ENCODE data around the gene NRF1. TPM values are rescaled to one million over a fixed set of nuclear protein-coding genes. Genes with fewer than 3 reads are reported as not detected.

The NRF1 gene
- total RNA-seq, 2 donors from 2014 or later = 19.2 to 37.6 TPM

DNA sequence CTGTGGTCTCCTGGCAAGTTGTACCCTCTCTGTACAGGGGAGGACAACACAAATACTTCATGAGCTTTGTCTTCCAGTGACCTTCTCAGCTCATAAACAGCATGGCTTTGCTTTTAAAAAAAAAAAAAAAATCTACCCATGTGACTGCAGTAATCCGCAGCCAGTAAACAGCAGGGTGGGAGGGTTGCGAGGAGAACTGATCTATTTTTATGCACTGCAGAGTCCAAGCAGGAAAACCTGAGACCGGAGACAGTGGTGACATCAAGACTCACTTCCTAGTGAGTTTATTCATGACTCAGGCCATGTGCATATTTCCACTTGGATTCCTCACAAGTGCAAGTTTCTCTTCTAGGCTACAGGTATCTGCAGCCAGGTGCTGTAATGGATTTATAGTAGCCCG lies 127.9 kb downstream of the NRF1 start:
- Histone ChIP-seq H3K36me3 (peaks cover 11% of the 10 kb centered on the region), H3K27me3 (replicated peaks; ENCODE audit: insufficient read depth) (no peaks in the 10 kb centered on the region), H3K4me3 (no peak overlapping the region), H3K4me1 (ENCODE audit: control insufficient read depth in 1 of 2, low read depth in 2 of 2) (no peaks in the 10 kb centered on the region), H3K27ac (no peak overlapping the region), H3K9me3 (no peaks in the 10 kb centered on the region)
- no peak for TF ChIP-seq CTCF (IDR thresholded peaks at IDR 0.05)
- ATAC-seq (ENCODE audit: insufficient number of reproducible peaks, low FRiP score, low read depth) (no peak), DNase-seq (ENCODE audit: low spot score) (no peak)

- peaks cover 4% of the 10 kb centered on the region for H3K36me3 ChIP-seq
- no peak for ATAC-seq (ENCODE audit: insufficient number of reproducible peaks, low FRiP score, low read depth)
- no peak for TF ChIP-seq CTCF (IDR thresholded peaks at IDR 0.05)
These were observed 129.3 kb downstream of the NRF1 start for GRCh38 chr7:129740574-129741410.

DNA sequence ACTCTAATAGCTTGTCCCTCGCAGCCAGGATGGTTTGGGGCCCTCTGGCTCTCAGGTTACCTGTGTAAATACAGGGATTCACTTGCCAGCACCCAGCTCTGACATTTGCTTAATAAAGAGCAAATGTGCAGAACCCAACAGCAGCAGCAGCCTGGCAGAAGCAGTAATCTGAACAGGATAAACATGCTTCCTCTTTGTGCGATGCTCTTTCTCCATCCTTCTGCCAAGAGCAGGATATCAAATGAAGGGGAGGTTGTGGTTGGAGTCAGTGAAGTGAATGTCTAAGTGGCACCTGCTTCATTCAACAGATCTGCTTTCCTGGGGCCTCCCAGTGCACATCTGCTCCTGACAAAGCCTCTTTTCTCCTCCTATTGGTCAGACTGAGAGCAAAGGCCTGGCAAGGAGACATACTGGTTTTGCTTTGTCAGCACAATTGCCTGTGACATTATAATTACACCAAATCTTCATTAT lies 130.3 kb downstream of the NRF1 start:
- no peaks in the 10 kb centered on the region for H3K9me3 ChIP-seq
- no peak for DNase-seq (ENCODE audit: low spot score)
- no peak overlapping the region for H3K4me3 ChIP-seq
- no peak for ATAC-seq (ENCODE audit: insufficient number of reproducible peaks, low FRiP score, low read depth)
- no peaks in the 10 kb centered on the region for H3K27me3 ChIP-seq (replicated peaks; ENCODE audit: insufficient read depth)
- peaks cover 4% of the 10 kb centered on the region for H3K36me3 ChIP-seq
- no peaks in the 10 kb centered on the region for H3K4me1 ChIP-seq (ENCODE audit: control insufficient read depth in 1 of 2, low read depth in 2 of 2)
- no peak overlapping the region for H3K27ac ChIP-seq
- no peak for TF ChIP-seq CTCF (IDR thresholded peaks at IDR 0.05)

More at GRCh38 chr7:129740574-129741410, 129.3 kb downstream of the NRF1 start:
- H3K9me3 ChIP-seq = no peaks in the 10 kb centered on the region
- H3K4me3 ChIP-seq = no peak overlapping the region
- H3K27me3 ChIP-seq (replicated peaks; ENCODE audit: insufficient read depth) = no peaks in the 10 kb centered on the region
- no peak overlapping the region for H3K27ac ChIP-seq
- no peak for DNase-seq (ENCODE audit: low spot score)
- no peaks in the 10 kb centered on the region for H3K4me1 ChIP-seq (ENCODE audit: control insufficient read depth in 1 of 2, low read depth in 2 of 2)

GRCh38 chr7:129742256-129742655 lies 130.7 kb downstream of the NRF1 start:
- no peak overlapping the region for H3K4me3 ChIP-seq
- no peak for TF ChIP-seq CTCF (IDR thresholded peaks at IDR 0.05)
- H3K27me3 ChIP-seq (replicated peaks; ENCODE audit: insufficient read depth) = no peaks in the 10 kb centered on the region
- H3K36me3 ChIP-seq = peaks cover 4% of the 10 kb centered on the region
- DNase-seq (ENCODE audit: low spot score) (no peak), ATAC-seq (ENCODE audit: insufficient number of reproducible peaks, low FRiP score, low read depth) (no peak)
- no peaks in the 10 kb centered on the region for H3K9me3 ChIP-seq
- no peak overlapping the region for H3K27ac ChIP-seq
- H3K4me1 ChIP-seq (ENCODE audit: control insufficient read depth in 1 of 2, low read depth in 2 of 2) = no peaks in the 10 kb centered on the region

GRCh38 chr7:129746857-129747529 lies 135.5 kb downstream of the NRF1 start:
- no peaks in the 10 kb centered on the region for H3K4me1 ChIP-seq (ENCODE audit: control insufficient read depth in 1 of 2, low read depth in 2 of 2)
- no peak overlapping the region for H3K4me3 ChIP-seq
- H3K27me3 ChIP-seq (replicated peaks; ENCODE audit: insufficient read depth) = no peaks in the 10 kb centered on the region
- ATAC-seq (ENCODE audit: insufficient number of reproducible peaks, low FRiP score, low read depth) (no peak), DNase-seq (ENCODE audit: low spot score) (no peak)
- TF ChIP-seq CTCF (IDR thresholded peaks at IDR 0.05) = no peak
- H3K36me3 ChIP-seq = peaks cover 7% of the 10 kb centered on the region
- H3K9me3 ChIP-seq = no peaks in the 10 kb centered on the region
- no peak overlapping the region for H3K27ac ChIP-seq

All from thoracic aorta (tissue), 2 donors.